RWPE2 (cell line): Measurements from ENCODE around the gene IL4I1.

ENCODE experiments used
- ATAC-seq: fragments of 200-7000 bp; cut with Tn5 transposase; 3 replicates; pipeline ENCODE4 v1.9.1; 2021; ENCODE audit warnings: low read depth
- DNase-seq: peaks from one replicate; pipeline ENCODE4 v3.0.0-alpha.2; 2020; ENCODE audit warnings: low spot score
- H3K27ac ChIP-seq: fragments of 450-650 bp; 2 replicates; pipeline ENCODE4 v1.5.1; 2017; ENCODE audit warnings: mild to moderate bottlenecking; ENCODE audit not compliant: poor library complexity, severe bottlenecking
- H3K27me3 ChIP-seq: fragments of 250-450 bp; sonication (Bioruptor Pico); 2 replicates; pipeline ENCODE4 v1.5.1; 2021; ENCODE audit warnings: mild to moderate bottlenecking, moderate library complexity; ENCODE audit not compliant: insufficient read depth, poor library complexity, severe bottlenecking
- H3K36me3 ChIP-seq: fragments of 250-450 bp; sonication (Bioruptor Pico); 2 replicates; pipeline ENCODE4 v1.5.1; 2020; ENCODE audit warnings: low read depth, mild to moderate bottlenecking, moderate library complexity
- H3K4me1 ChIP-seq: fragments of 250-450 bp; sonication (Bioruptor Pico); 2 replicates; pipeline ENCODE4 v1.5.1; 2021; ENCODE audit warnings: mild to moderate bottlenecking, moderate library complexity; ENCODE audit not compliant: insufficient read depth, poor library complexity, severe bottlenecking
- H3K4me3 ChIP-seq: fragments of 250-450 bp; sonication (Bioruptor Pico); 2 replicates; pipeline ENCODE4 v1.5.1; 2021; ENCODE audit warnings: mild to moderate bottlenecking, moderate library complexity; ENCODE audit not compliant: severe bottlenecking
- H3K9me3 ChIP-seq: fragments of 250-450 bp; sonication (Bioruptor Pico); 2 replicates; pipeline ENCODE4 v1.5.1; 2021; ENCODE audit warnings: mild to moderate bottlenecking, moderate library complexity; ENCODE audit not compliant: severe bottlenecking
- CTCF ChIP-seq: fragments of 450-650 bp; IDR thresholded peaks from one replicate; pipeline ENCODE4 v1.5.1; 2017; ENCODE audit warnings: mild to moderate bottlenecking, moderate library complexity; ENCODE audit not compliant: poor library complexity, severe bottlenecking

Gene IL4I1

GRCh38 chr19:49938662-49939061 is 42.0 kb upstream of the IL4I1 start:
- no peak for ATAC-seq
- no peak for DNase-seq
- no peaks in the 10 kb centered on the region for H3K36me3 ChIP-seq
- no peak overlapping the region for H3K27ac ChIP-seq
- no peaks in the 10 kb centered on the region for H3K4me1 ChIP-seq
- no peak overlapping the region for H3K4me3 ChIP-seq
- no peak for TF ChIP-seq CTCF
- H3K27me3 ChIP-seq = no peaks in the 10 kb centered on the region
- no peaks in the 10 kb centered on the region for H3K9me3 ChIP-seq

GRCh38 chr19:49937750-49938381 is 41.2 kb upstream of the IL4I1 start:
- Histone ChIP-seq H3K27me3 (no peaks in the 10 kb centered on the region), H3K36me3 (no peaks in the 10 kb centered on the region), H3K27ac (no peak overlapping the region), H3K4me3 (peak overlapping the region; percentile 12), H3K4me1 (no peaks in the 10 kb centered on the region), H3K9me3 (no peaks in the 10 kb centered on the region)
- ATAC-seq (peak; percentile 84), DNase-seq (no peak)
- TF ChIP-seq CTCF = peak; percentile 96

- Histone ChIP-seq H3K27ac (no peak overlapping the region), H3K36me3 (no peaks in the 10 kb centered on the region; the same call in none of the 2 replicates), H3K9me3 (no peaks in the 10 kb centered on the region), H3K4me1 (peaks cover 5% of the 10 kb centered on the region), H3K4me3 (no peak overlapping the region), H3K27me3 (no peaks in the 10 kb centered on the region)
- TF ChIP-seq CTCF = no peak
- DNase-seq = no peak
- no peak for ATAC-seq
Observed at GRCh38 chr19:49936549-49936948, 39.9 kb upstream of the IL4I1 start.

- Histone ChIP-seq H3K27ac (no peak overlapping the region), H3K36me3 (peaks cover 8% of the 10 kb centered on the region), H3K27me3 (no peaks in the 10 kb centered on the region), H3K4me1 (peaks cover 5% of the 10 kb centered on the region), H3K9me3 (no peaks in the 10 kb centered on the region), H3K4me3 (no peak overlapping the region)
- no peak for TF ChIP-seq CTCF
- ATAC-seq (no peak), DNase-seq (no peak)
Observed at GRCh38 chr19:49933643-49934042, 37.0 kb upstream of the IL4I1 start.

- Histone ChIP-seq H3K4me3 (no peak overlapping the region), H3K27me3 (no peaks in the 10 kb centered on the region), H3K9me3 (no peaks in the 10 kb centered on the region), H3K36me3 (peaks cover 13% of the 10 kb centered on the region), H3K4me1 (peaks cover 10% of the 10 kb centered on the region), H3K27ac (peak overlapping the region; percentile 78)
- no peak for TF ChIP-seq CTCF
- ATAC-seq (no peak), DNase-seq (no peak)
Observed at GRCh38 chr19:49932731-49933131, 36.0 kb upstream of the IL4I1 start.
